LNCAP (cell line): Measurements from ENCODE around the gene EBF4.

Source experiments
- CTCF ChIP-seq: fragments of 450-650 bp; IDR thresholded peaks from 2 replicates; pipeline ENCODE4 v1.5.1; 2017; ENCODE audit warnings: mild to moderate bottlenecking

EBF4 gene

DNA sequence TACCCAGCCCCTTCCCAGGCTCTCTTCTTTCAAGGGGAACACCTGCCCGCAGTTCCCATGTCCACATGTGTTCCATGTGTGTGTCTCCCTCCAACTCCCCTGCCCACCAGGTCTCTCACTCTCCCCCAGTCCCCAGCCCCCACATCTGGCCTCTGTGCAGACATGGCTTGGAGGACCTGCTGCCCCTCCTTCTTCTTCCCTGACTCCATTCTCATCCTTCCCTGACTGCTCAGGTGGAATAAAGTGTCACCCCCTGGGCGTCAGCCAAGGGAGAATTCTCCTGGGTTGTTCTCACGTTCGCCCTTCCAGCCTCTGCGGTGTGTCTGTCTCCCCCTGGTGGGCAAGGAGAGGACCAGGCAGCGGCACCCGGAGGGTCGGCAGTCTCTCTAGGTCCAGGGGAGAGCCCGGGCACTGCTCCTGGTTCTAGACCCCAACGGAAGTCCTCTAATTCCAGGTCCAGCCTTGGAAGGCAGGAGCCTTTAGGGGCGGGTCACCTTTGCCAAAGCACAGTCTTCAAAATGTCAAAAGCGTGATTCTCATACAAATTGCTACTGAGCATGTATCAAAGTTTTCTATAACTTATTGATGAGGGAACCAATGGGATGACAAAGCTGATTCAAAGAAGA lies 50.5 kb downstream of the EBF4 start:
- peak; percentile 96 for TF ChIP-seq CTCF

GRCh38 chr20:2745060-2745910 lies 52.7 kb downstream of the EBF4 start:
- TF ChIP-seq CTCF = no peak

DNA sequence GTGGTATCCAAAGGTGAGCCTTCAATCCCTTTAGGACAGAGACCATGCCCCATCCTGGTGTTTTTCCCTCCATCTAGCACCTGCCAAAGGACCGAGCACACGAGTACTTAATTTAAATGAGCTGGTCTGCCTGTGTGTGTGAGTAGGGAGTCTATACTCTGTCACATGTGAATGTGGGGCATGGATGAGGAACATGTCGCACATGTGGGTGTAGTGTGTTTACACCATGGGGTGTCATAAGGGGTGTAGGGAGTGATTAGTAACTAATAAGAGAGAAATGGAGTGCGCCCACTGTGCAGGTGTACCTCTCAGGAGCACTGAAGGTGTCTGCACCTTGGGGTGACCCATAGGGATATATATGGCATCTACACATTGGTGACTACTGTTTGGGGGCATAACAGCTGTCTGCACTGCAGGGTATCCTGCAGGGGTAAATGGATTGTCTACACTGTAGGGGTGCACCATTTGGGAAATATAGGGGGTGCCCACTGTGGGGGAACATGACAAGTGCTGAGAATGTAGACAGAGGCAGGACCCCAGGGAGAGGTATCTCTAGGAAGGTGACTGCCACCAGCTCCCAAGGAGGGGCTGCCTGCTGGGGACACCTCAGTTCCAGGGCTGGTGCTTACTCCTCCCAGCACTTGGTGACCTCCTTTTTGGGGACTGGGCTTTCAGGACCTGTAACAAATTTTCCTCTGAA lies 53.5 kb downstream of the EBF4 start:
- no peak for TF ChIP-seq CTCF

GRCh38 chr20:2746636-2747265 lies 54.2 kb downstream of the EBF4 start:
- TF ChIP-seq CTCF = no peak

DNA sequence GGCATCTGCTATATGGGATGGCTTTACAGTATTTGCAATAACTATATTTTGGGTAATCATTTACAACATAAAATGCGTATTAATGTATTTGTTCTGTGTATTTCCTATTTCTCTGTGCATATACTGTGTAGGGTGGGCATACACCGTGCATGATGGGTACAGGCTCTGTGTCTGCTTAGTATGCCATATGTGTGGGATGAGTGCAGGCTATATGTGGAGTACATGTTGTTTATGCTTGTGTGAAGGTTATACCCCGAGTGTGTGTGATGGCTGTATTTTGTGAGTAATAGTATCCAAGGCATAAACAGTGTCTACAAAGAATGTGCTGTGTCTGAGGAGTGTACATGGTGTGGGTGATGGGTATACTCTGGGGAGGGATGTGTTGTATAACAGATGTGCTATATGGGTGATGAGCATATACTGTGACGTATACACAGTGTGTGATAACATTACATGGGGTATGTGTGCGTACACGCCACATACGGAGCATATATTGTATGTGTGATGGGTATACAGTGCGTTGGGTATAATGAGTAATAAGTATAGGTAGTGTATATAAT lies 55.2 kb downstream of the EBF4 start:
- TF ChIP-seq CTCF = no peak

- no peak for TF ChIP-seq CTCF
Measured at GRCh38 chr20:2748551-2749342, 56.2 kb downstream of the EBF4 start.
